SIG-M5 treated with dmso at 0.1 percent for 504 hours (cell line): ENCODE results near the gene FOXO6.

ENCODE experiments used
- DNase-seq: peaks from one replicate; lab custom pipeline; 2025; ENCODE audit not compliant: unreplicated experiment; lab: John Stamatoyannopoulos, UW

The FOXO6 gene

DNA sequence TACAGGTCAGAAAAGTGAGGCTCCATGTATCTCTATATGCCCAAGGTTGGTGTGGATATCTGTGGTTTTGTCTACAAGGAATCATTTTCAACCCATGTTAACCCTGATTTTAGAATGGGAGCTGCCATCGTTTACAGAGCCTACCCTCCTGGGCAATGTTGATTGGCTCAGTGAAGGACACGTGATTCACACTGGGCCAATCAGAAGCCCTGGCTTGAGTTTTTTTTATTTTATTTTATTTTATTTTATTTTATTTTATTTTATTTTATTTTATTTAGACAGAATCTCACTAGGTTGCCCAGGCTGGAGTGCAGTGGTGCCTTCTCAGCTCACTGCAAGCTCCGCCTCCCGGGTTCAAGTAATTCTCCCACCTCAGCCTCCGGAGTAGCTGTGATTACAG is 35.8 kb downstream of the FOXO6 start:
- DNase-seq: no peak

DNA sequence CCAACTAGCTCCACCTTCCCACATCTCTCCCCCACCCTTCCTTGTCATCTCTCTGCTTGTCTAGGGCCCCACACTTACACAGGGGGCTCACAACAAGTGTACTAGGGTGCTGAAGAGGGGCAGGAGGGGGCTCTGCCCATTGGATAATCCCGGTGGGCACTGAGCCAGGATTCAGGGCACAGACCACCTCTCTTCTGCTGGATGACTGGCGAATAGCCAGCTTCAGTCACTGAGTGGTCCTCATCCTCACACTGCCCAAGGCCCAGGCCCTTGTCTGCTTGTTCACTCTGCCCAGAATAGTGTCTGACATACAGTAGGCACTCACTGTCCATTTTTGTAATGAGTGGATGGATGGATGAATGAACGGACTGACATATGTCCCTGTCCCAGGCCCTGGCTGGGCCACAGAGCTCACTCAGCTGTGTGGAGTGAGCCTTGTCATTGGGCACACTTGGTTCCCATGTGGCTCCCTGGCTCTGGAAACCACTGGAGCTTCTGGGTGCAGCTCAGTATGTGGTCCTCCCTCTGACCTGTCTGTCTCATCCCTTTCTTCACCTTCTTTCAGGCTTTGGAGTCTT is 36.6 kb downstream of the FOXO6 start:
- no peak for DNase-seq

DNA sequence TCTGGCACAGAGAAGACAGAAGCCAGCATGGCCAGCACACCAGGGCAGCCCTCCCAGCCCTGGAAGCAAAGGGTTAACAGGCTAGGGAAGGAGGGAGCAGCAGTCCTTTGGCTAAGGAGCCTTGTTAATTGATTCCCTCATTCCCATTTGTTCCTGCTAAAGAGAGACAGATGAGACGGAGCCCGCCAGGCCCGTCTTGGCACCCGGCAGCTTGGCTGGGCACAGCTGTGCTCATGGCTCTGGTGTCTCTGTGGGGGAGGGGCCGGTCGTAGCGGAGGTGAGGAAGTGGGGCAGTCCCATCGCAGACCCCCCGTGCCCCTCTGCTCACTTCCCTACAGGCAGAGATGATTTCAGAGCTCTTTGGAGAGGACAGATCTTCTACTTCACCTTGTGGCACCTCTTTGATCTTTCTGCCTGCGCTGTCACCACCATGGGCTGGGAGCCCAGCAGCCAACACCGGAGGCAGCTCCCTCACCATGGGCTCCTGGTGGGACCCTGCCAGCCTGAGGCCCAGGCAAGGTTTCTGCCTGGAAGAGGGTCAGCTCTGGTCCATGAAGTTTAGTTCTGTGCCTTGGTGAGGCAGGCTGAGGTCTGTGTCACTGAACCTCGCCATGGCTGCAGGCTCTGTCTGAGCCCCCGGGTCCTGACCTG is 38.0 kb downstream of the FOXO6 start:
- DNase-seq: no peak

DNA sequence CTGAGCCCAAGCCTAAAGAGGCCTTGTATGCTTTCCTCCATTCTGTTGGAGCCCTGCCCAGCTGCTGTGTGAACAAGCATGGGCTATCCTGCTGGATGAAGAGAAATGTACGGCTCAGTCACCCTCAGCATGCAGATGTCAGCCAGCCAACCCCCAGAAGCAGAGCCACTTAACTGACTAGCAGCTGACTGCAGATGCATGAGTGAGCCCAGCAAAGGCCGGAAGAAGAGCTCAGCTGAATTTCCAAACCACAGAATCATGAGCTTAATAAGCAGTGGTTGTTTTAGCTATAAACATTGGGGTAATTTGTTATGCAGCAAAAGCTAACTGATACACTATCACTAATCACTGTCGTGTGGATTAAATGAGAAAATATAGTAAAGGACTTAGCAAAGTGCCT is 39.0 kb downstream of the FOXO6 start:
- DNase-seq: no peak

DNA sequence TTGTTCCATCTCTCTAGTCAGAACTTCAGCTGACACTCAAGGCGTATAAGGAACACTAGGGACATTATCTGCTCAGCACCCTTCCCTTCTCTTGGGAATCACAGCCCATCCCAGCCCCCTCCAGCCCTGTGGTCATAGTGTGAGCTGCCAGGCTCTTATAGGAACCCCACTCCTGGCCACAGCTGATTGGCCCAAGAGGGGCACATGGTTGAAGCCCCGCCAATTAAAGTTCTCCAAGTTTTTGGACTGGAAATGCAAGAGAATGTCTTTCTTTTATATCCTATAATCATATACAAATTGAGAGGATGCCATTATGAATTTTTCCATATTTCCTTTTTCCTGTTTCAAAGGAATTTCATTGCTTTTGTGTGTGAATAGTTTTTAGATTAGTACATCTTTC is 40.7 kb downstream of the FOXO6 start:
- DNase-seq: no peak

DNA sequence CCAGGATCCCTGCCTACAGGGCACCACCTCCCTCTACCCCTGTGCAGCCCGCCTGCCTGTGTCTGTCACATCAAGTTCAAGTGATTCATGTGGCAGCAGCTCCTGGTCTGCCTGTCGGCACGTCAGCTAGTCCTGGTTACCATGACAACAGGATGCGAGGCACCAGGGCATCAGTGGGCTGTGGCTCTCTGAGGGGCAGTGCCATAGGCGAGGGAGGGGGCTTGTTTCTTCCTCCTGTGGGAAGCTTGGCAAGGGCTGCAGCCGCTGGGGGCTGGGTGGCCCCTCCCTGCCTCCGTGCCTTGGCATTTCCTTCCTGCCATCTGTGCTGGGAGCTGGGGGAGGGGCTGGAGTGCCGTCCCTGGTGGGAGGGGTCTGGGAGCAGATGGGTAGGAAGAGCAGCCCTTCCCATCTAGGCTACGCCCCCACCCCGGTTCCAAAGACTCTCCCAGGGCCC is 43.1 kb downstream of the FOXO6 start:
- DNase-seq: no peak

DNA sequence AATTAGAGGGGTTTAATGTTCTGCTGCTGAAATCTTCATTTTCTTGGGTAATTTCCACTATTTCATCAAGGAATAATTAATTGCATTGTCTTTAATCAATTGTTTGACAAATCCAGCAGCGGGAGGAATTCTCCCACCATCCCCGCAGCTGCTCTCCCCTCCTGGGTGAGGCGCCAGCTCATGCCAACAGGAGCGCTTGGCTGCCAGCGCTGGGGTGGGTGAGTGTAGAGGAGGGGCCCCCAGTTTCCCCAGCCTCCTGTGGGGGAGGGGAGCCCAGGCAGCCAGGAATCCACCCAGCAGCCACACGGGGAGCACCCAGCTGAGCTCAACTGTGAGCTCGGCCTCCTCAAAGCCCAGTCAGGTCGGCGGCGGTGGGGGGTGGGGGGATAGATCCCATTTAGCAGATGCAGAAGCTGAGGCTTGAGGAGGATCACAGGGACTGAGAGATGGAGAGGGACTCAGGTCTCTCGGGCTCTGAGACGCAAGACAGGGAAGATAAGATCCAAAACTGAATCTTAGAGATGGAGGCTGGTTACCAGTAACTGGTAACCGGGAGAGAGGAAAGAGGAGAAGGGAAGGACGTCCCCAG is 46.5 kb downstream of the FOXO6 start:
- no peak for DNase-seq

DNA sequence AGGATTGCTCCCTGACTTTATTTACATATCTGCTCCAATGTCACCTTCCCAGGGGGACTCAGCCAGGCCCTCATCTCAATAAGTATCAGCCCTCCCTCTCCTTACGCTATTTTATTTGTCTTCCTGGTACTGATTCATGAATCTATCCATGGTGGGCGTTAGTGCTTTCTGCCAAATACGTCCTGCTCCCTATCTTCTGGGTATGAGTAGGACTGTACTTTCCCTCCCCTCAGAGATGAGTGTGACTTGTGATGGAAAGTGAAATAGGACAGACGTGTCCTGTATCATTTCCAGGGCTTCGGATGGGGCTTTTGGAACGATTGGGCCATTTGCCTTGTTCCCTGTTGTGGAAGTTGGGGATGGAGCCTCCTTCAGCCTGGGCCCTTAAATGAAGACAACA is 47.5 kb downstream of the FOXO6 start:
- DNase-seq: no peak

DNA sequence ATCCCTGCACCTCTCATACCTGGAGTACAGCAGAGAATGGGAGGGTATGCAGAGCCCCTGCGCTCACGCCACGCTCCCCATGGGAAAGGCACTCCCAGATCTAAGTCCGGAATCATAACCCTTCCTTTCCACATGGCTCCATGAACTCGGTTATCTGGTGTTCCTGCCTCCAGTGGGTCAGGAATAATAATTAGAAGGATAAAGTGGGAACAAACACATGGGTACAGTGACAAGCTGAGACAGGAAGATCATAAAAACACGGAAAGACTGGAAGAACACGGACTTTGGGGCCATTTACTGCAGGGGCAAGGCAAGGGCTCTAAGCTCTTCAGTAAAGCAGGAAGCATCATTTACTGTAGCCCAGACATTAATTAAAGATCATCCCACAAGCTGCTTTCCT is 48.6 kb downstream of the FOXO6 start:
- DNase-seq: no peak

DNA sequence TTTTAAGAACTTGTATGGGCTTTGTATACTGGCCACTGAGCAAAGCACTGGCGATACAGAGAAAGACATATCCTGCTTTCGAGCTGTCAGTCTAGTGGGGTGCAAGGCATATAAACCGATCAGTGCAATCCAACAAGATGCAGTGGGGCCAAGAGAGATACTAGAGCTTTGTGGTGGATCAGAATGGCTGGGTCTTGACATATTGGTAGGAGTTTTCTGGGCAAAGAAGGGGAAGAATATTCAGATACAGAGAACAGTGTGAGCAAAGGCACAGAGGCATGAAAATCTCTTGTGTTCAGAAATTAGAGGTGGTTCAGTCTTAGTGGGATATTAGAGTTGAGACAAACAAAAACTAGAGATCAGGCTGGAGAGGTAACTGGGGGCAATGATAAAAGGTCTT is 49.2 kb downstream of the FOXO6 start:
- DNase-seq: no peak

DNA sequence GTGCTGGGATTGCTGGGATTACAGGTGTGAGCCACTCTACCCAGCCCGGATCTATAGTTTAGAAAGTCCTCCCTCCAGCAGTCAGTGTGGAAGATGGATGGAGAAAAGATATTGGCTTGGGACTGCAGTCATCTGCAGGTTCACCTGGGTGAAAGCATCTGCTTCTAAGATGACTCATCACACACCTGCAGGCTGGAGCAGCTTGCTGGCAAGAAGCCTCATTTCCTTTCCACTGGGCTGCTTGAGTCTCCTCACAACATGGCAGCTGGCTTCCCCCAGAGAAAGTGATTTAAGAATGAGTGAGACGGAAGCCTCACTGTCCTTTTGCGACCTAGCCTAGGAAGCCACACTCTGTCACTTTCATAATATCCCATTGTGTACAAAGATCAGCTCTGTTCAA is 50.0 kb downstream of the FOXO6 start:
- DNase-seq: no peak

DNA sequence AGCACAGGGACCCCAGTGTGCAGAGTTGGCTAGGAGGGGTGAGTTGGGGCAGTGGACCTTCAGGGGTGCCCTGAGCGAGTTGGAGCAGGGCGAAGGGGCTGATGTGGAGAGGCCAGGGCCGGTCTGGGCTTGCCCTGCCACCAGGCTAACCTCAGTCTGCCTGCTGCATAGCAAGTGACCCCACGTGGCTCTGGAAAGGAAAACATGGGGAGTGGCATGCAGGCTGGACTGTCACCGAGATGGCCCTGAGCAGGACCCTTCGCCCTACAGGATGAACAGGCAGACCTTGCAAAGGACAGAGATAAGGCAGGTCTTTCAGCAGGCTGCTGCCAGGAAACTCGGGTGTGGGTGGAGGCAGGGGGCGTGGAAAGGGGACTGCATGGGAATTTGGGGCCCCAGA is 51.5 kb downstream of the FOXO6 start:
- no peak for DNase-seq

DNA sequence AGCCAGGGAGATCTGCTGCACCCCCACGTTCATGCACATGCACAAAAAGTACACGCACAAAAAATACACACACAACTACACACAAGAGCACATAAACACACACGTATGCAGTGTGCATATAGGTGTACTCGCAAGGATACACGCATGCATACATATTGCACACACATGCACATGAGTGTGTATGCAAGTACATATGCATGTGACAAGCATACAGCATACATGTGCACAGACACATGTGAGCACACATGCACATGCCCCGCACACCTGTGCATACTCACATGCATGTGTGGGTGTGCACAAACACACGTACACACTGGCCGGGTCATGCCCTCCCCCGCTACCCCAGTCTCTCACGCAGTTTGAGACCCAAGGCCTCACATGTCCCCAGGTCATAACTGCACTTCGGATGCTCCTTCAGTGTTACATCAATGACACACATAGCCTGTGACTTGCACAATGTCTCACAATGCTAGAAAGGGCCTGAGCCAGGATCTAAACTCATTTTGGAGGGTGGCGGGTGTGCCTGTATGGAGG is 52.6 kb downstream of the FOXO6 start:
- DNase-seq: no peak

DNA sequence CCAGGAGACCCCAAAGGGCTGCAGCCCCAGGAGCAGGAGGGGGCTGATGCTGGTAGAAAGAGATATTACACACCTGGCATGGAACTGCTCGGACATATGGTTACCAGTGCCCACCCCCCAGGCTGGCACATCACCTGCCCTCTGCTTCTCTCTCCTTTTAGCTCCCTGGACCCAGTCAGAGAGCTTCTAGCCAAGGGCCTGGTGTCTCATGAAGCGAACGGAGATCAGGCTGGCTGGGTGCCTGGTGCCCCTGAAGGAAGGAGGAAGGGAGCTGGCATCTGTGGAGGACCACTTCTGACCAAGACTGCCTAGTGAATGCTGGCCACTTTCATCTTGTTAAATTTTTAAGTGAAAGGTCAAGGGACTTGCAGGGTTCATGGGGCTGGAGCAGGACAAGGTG is 53.1 kb downstream of the FOXO6 start:
- DNase-seq: no peak

DNA sequence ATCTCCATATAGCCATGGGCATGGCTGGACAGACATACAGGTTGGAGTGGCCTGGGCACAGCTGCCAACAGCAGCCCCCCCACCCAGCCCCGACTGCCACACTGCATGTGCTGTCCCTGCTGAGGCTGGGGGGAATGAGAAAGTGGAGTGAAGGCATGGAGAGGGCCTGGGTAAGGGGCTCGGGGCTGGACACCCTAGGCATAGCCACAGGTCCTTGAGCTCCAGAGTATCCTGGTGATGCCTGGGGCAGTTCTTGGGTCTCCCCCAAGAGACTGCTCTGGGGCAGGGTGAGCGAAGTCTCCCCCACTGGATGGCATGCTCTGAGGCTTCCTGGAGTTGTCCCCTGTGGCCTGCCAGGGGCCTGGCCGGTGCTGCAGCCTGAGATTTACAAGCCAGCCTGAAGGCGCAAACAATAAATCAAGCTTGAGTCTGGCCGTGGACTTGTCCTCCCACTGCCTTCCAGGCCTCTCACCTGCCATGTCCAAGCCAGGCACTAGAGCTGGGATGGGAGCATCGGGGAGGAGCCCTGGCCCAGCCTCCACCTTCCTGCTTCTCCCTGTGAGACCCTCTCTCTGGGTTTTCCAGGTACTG is 53.6 kb downstream of the FOXO6 start:
- DNase-seq: no peak

DNA sequence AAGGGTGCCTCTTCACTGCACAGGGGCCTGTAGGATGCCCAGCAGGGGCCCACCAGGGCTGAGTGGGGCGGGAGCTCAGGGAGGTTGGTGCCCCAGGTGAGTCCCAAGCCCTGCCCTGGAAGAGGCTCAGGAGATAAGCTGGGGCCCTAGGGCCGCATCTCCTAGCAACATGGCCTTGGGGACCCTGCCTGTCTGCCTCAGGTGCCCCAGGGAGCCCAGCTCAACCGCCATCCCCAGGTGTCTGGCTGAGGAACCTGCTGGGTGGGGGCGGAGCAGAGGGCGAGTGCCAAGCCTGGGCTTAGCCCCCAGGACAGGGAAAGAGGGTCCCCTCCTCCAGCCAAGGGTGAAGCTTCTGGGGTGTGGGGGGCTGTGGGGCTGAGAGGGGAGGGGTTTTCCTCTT is 54.8 kb downstream of the FOXO6 start:
- no peak for DNase-seq

DNA sequence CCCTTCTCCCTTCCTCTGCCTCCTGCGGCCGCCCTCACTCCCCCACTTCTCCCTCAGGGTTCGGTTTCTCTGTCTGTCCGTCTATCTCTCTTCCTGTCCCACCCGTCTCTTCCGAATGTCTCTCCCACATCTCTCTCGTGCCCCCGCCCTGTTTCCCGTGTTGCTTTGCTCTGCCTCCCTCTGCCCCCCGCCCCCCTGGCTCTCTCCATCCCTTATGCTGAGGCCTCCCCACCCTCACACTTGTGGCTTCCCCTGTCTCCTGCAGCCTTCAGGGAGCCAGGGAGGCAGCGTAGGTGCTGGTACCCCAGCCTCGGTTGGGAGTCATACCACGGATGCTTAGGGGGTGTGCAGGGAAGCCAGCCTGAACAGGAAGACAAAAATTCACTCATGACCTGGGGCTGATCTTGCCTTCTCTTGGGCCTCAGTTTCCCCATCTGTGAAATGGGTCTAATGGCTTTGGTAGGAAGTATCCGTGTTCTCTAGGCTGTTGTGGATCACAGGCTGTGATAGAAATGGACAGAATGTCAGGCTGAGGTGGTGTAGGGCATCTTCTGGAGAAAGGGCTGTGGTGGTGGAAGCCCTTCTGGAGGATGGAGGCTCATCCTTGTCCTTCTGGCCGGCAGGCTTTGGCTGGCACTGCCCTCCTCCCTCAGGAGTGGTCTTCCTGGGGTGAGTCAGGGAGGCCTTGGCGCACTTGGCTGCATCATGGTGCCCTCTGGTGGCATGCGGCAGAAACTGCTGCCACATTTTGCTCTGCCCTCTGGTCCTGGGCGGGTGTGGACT is 55.5 kb downstream of the FOXO6 start:
- peak; percentile 48 for DNase-seq

DNA sequence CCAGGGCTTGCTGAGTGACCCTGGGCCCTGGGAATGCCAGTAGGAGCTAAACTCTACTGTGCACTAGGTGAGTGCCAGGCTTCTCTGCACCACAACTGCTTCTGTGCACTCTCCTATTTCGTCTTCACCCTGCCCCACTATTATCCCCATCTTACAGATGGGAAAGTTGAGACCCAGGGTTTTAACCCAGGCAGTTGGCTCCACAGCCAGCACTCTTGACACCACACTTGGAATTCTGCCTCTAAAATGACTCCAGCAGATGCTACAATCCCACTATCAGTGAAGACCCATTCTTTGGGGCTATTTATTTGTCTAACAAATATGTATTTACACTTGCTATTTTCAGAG is 56.1 kb downstream of the FOXO6 start:
- DNase-seq: no peak

DNA sequence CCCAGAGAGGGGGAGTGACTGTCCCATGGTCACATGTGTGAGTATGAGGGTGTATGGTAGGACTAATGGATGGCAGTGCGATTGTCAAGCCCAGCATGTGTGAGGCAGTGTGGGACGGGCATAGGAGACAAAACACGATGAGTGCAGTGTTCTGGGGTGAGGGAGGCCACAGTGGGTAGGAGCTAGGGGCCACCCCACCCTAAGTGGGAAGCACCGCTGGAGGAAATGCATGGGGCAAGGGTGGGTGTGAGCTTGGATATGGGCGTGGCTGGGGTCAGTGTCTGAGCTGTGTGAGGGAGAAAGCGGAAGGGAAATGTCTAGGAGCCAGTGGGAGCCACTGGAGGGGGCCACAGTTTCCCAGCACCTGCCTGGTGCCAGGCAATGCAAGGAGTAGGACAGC is 56.5 kb downstream of the FOXO6 start:
- no peak for DNase-seq

DNA sequence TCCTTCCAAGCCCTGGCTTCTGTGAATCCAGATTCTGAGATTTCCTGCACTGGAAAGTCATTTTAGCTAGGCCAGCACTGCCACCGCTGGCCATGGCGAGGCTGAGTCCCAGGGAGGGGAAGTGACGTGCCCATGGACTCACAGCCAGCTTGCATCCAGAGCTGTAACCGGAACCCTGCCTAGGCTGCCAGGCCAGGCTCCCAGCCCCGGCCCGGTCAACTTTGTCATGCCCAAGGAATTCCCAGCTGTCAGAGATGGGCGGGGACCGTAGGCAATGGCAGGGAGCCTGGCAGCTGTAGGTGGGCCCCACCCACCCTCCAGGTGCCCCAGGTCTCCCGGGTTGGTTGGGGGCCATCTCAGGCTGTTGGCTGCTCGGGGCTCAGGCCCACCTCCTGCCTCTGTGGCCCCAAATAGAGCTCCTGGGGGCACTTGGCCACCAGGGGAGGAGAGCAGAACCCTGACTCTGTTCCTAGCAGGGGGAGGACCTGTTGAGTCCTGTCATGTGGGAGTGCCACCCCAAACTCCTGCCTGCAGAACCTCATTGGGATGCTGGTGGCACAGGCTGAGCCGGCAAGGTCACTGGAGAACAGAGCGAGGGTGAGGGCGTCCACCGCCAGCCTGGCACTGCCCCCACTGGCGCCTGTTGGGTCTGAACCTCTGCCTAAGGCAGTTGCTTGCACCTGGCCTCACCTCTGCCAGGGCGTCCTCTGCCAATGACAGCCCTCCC is 57.8 kb downstream of the FOXO6 start:
- DNase-seq: peak; percentile 29
